SIG-M5 treated with dmso at 0.1 percent for 504 hours (cell line): Measurements from ENCODE around the gene SMYD3.
"Not testable (repeated sequence)": the region's sequence is repeated elsewhere in the genome, so short reads cannot be mapped to it uniquely, and the experiment has no call there.

Experiments used
- DNase-seq: peaks from one replicate; lab custom pipeline; 2025; ENCODE audit not compliant: unreplicated experiment; lab: John Stamatoyannopoulos, UW

SMYD3 gene

GRCh38 chr1:245969283-245969682 lies 537.8 kb downstream of the SMYD3 start:
- no peak for DNase-seq

GRCh38 chr1:245968775-245969174 lies 538.3 kb downstream of the SMYD3 start:
- no peak for DNase-seq

GRCh38 chr1:245965398-245965797 lies 541.7 kb downstream of the SMYD3 start:
- no peak for DNase-seq

GRCh38 chr1:245963649-245964048 lies 543.4 kb downstream of the SMYD3 start:
- DNase-seq = no peak

- DNase-seq = no peak
Observed at GRCh38 chr1:245962453-245962852, 544.6 kb downstream of the SMYD3 start.

- no peak for DNase-seq
Observed at GRCh38 chr1:245961137-245961540, 545.9 kb downstream of the SMYD3 start.

- no peak for DNase-seq
Observed at GRCh38 chr1:245960171-245960570, 546.9 kb downstream of the SMYD3 start.

GRCh38 chr1:245958016-245958415 lies 549.1 kb downstream of the SMYD3 start:
- DNase-seq = no peak

- DNase-seq = no peak
Observed at GRCh38 chr1:245957427-245957826, 549.7 kb downstream of the SMYD3 start.

- no peak for DNase-seq
Observed at GRCh38 chr1:245956225-245956624, 550.9 kb downstream of the SMYD3 start.

GRCh38 chr1:245953876-245954660 lies 553.0 kb downstream of the SMYD3 start:
- no peak for DNase-seq

- no peak for DNase-seq
Observed at GRCh38 chr1:245952383-245953026, 554.6 kb downstream of the SMYD3 start.

- no peak for DNase-seq
Observed at GRCh38 chr1:245948786-245949185, 558.3 kb downstream of the SMYD3 start.

- no peak for DNase-seq
Observed at GRCh38 chr1:245946905-245947304, 560.2 kb downstream of the SMYD3 start.

GRCh38 chr1:245945136-245945535 lies 561.9 kb downstream of the SMYD3 start:
- DNase-seq = not testable (repeated sequence)

- no peak for DNase-seq
Observed at GRCh38 chr1:245942856-245943255, 564.2 kb downstream of the SMYD3 start.

- not testable (repeated sequence) for DNase-seq
Observed at GRCh38 chr1:245941771-245942170, 565.3 kb downstream of the SMYD3 start.

- DNase-seq = no peak
Observed at GRCh38 chr1:245939756-245940345, 567.2 kb downstream of the SMYD3 start.

GRCh38 chr1:245938046-245938435 lies 569.0 kb downstream of the SMYD3 start:
- DNase-seq = no peak

- no peak for DNase-seq
Observed at GRCh38 chr1:245937316-245938045, 569.6 kb downstream of the SMYD3 start.

GRCh38 chr1:245934409-245934808 lies 572.7 kb downstream of the SMYD3 start:
- DNase-seq = no peak
